Neural progenitor cell (in vitro differentiated cells): ENCODE data around the gene DHX40.

Experiments
- EZH2 ChIP-seq: fragments of 200-600 bp; sonication (generic); IDR thresholded peaks from 2 replicates; pipeline ENCODE4 v1.6.1; 2017; ENCODE audit warnings: antibody characterized with exemption, mild to moderate bottlenecking, moderate library complexity
- EZH2phosphoT487 ChIP-seq: fragments of 200-600 bp; sonication (generic); IDR thresholded peaks from 2 replicates; pipeline ENCODE4 v1.6.1; 2017; ENCODE audit warnings: antibody characterized with exemption
- TF ChIP-seq, protein P1 (sequence below): fragments of 200-600 bp; sonication (generic); IDR thresholded peaks from 2 replicates; pipeline ENCODE4 v1.5.1; 2017; ENCODE audit warnings: antibody characterized with exemption, mild to moderate bottlenecking

DNA sequence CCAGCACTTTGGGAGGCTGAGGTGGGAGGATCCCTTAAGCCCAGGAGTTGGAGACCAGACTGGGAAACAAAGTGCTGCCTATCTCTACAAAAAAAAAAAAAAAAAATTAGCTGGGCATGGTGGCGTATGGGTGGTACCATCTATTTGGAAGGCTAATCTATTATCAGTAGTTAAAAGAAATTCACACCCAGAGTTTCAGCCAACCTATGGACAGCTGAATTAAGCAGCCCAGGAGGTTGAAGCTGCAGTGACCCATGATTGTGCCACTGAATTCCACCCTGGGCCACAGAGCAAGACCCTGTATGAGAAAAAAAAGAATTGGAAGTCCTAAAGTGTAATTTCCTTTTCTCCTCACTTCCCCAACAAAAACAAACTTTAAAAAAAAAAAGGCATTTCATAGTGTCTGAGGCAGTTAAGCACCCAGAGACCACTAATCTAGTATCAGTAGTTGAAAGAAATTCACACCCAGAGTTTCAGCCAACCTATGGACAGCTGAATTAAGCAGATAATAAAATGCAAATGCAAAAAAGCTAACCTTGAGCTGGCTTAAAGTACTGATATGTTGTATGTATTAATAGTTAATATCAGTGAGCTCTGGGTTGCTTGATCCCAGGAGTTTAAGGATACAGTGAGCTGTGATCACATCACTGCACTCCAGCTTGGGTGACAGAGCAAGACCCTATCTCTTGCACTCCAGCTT lies 72.4 kb downstream of the DHX40 start:
- TF ChIP-seq, protein P1, sequence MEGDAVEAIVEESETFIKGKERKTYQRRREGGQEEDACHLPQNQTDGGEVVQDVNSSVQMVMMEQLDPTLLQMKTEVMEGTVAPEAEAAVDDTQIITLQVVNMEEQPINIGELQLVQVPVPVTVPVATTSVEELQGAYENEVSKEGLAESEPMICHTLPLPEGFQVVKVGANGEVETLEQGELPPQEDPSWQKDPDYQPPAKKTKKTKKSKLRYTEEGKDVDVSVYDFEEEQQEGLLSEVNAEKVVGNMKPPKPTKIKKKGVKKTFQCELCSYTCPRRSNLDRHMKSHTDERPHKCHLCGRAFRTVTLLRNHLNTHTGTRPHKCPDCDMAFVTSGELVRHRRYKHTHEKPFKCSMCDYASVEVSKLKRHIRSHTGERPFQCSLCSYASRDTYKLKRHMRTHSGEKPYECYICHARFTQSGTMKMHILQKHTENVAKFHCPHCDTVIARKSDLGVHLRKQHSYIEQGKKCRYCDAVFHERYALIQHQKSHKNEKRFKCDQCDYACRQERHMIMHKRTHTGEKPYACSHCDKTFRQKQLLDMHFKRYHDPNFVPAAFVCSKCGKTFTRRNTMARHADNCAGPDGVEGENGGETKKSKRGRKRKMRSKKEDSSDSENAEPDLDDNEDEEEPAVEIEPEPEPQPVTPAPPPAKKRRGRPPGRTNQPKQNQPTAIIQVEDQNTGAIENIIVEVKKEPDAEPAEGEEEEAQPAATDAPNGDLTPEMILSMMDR: no peak
- TF ChIP-seq EZH2: no peak
- no peak for TF ChIP-seq EZH2phosphoT487
